Trophoblast cell (in vitro differentiated cells and primary cell): Measurements from ENCODE around the gene N4BP3.

Source experiments
- DNase-seq, 2 donors: peaks; one replicate each; pipeline ENCODE4 v3.0.0-alpha.2; 2016
- H2AFZ ChIP-seq: 2 replicates; pipeline ENCODE4 v1.6.1; 2013; ENCODE audit warnings: low read length, moderate library complexity, mild to moderate bottlenecking; ENCODE audit not compliant: insufficient read depth, poor library complexity
- H2AK5ac ChIP-seq: 2 replicates; pipeline ENCODE4 v1.6.1; 2013; ENCODE audit warnings: mild to moderate bottlenecking, low read length
- H2BK120ac ChIP-seq: 2 replicates; pipeline ENCODE4 v1.6.1; 2013; ENCODE audit warnings: low read length, mild to moderate bottlenecking, moderate library complexity; ENCODE audit not compliant: insufficient read depth, poor library complexity
- H2BK12ac ChIP-seq: 2 replicates; pipeline ENCODE4 v1.6.1; 2013; ENCODE audit warnings: mild to moderate bottlenecking, low read length, moderate library complexity
- H2BK5ac ChIP-seq: 2 replicates; pipeline ENCODE4 v1.6.1; 2013; ENCODE audit warnings: low read length, low read depth, moderate library complexity, mild to moderate bottlenecking; ENCODE audit not compliant: poor library complexity
- H3K14ac ChIP-seq: 2 replicates; pipeline ENCODE4 v1.6.1; 2013; ENCODE audit warnings: mild to moderate bottlenecking, low read length
- H3K18ac ChIP-seq: 2 replicates; pipeline ENCODE4 v1.6.1; 2013; ENCODE audit warnings: mild to moderate bottlenecking, low read length
- H3K23ac ChIP-seq: 2 replicates; pipeline ENCODE4 v1.6.1; 2013; ENCODE audit warnings: low read length
- H3K27ac ChIP-seq: 2 replicates; pipeline ENCODE4 v1.5.1; 2013; ENCODE audit warnings: low read depth, mild to moderate bottlenecking, inconsistent platforms, low read length, moderate library complexity
- H3K27me3 ChIP-seq: 2 replicates; pipeline ENCODE4 v1.6.1; 2013; ENCODE audit warnings: inconsistent platforms, mild to moderate bottlenecking, low read length, moderate library complexity; ENCODE audit not compliant: insufficient read depth
- H3K36me3 ChIP-seq, 2 experiments: 1 replicate in 1 of 2; 2 replicates in 1 of 2; pipeline ENCODE4 v1.6.1; 2013; ENCODE audit warnings: low read length in 2 of 2, mild to moderate bottlenecking in 2 of 2, moderate library complexity in 1 of 2; ENCODE audit not compliant: insufficient read depth in 2 of 2, control insufficient read depth in 1 of 2
- H3K4ac ChIP-seq: 2 replicates; pipeline ENCODE4 v1.6.1; 2013; ENCODE audit warnings: low read depth, mild to moderate bottlenecking, low read length, moderate library complexity
- H3K4me1 ChIP-seq, 2 experiments: 1 replicate in 1 of 2; 2 replicates in 1 of 2; pipeline ENCODE4 v1.6.1; 2013; ENCODE audit warnings: low read length in 2 of 2, mild to moderate bottlenecking in 2 of 2, moderate library complexity in 1 of 2; ENCODE audit not compliant: insufficient read depth in 2 of 2, control insufficient read depth in 1 of 2
- H3K4me2 ChIP-seq: 2 replicates; pipeline ENCODE4 v1.6.1; 2013; ENCODE audit warnings: inconsistent platforms, mild to moderate bottlenecking, low read length, moderate library complexity
- H3K4me3 ChIP-seq: 2 replicates; pipeline ENCODE4 v1.5.1; 2013; ENCODE audit warnings: mild to moderate bottlenecking, low read depth, low read length, inconsistent platforms
- H3K79me1 ChIP-seq: one replicate; pipeline ENCODE4 v1.6.1; 2013; ENCODE audit warnings: low read length
- H3K79me2 ChIP-seq: 2 replicates; pipeline ENCODE4 v1.6.1; 2013; ENCODE audit warnings: low read length, mild to moderate bottlenecking; ENCODE audit not compliant: control insufficient read depth, insufficient read depth, poor library complexity
- H3K9ac ChIP-seq: 2 replicates; pipeline ENCODE4 v1.6.1; 2013; ENCODE audit warnings: mild to moderate bottlenecking, low read length
- H3K9me3 ChIP-seq: 2 replicates; pipeline ENCODE4 v1.6.1; 2013; ENCODE audit warnings: low read depth, mild to moderate bottlenecking, control low read depth, inconsistent platforms, low read length; ENCODE audit not compliant: insufficient read depth
- H4K12ac ChIP-seq: 2 replicates; pipeline ENCODE4 v1.6.1; 2013; ENCODE audit warnings: low read depth, mild to moderate bottlenecking, low read length, moderate library complexity
- H4K8ac ChIP-seq: 2 replicates; pipeline ENCODE4 v1.6.1; 2013; ENCODE audit warnings: low read depth, mild to moderate bottlenecking, low read length, moderate library complexity
- H4K91ac ChIP-seq: one replicate; pipeline ENCODE4 v1.6.1; 2013; ENCODE audit warnings: low read depth, mild to moderate bottlenecking, low read length, moderate library complexity
- WGBS: extraction: QIAGEN DNeasy Blood & Tissue Kit; methylation state at CpG from one replicate; pipeline ENCODE4 v1.1.7; 2013; ENCODE audit warnings: missing lambda C conversion rate; ENCODE audit not compliant: insufficient read length, insufficient coverage; ENCODE audit errors: extremely low coverage; 5-methylcytosine and 5-hydroxymethylcytosine counted together

The N4BP3 gene

GRCh38 chr5:178081571-178082243, 31.6 kb upstream of the N4BP3 start:
- no peak overlapping the region for H3K4ac ChIP-seq
- H3K27ac ChIP-seq, result peak overlapping the region; percentile 68
- H4K8ac ChIP-seq, result no peak overlapping the region
- peaks cover 7% of the 10 kb centered on the region for H3K79me1 ChIP-seq
- no peak overlapping the region for H3K14ac ChIP-seq
- peaks cover 18 to 30% of the 10 kb centered on the region in 2 experiments for H3K4me1 ChIP-seq
- H3K23ac ChIP-seq, result no peak overlapping the region
- no peak overlapping the region for H2AK5ac ChIP-seq
- H3K4me3 ChIP-seq, result no peak overlapping the region
- no peak overlapping the region for H2AFZ ChIP-seq
- no CpG with 5 or more reads among the region's 12 CpGs for WGBS
- H2BK12ac ChIP-seq, result no peak overlapping the region
- no peaks in the 10 kb centered on the region for H3K27me3 ChIP-seq
- H3K79me2 ChIP-seq, result no peaks in the 10 kb centered on the region
- H2BK5ac ChIP-seq, result no peak overlapping the region
- peak overlapping the region; percentile 25 for H3K4me2 ChIP-seq
- DNase-seq, result peak; percentile 88 to 91
- H3K18ac ChIP-seq, result no peak overlapping the region
- no peaks in the 10 kb centered on the region for H3K9me3 ChIP-seq
- no peak overlapping the region for H2BK120ac ChIP-seq
- H3K9ac ChIP-seq, result no peak overlapping the region
- no peak overlapping the region for H4K12ac ChIP-seq
- peak overlapping the region; percentile 48 for H4K91ac ChIP-seq
- no peaks in the 10 kb centered on the region for H3K36me3 ChIP-seq

- H3K9me3 ChIP-seq, result no peaks in the 10 kb centered on the region
- WGBS, result no CpG with 5 or more reads among the region's 6 CpGs
- H2BK5ac ChIP-seq, result no peak overlapping the region
These were observed 29.4 kb upstream of the N4BP3 start for GRCh38 chr5:178083922-178084321.

GRCh38 chr5:178085316-178085715, 28.0 kb upstream of the N4BP3 start:
- Histone ChIP-seq H3K4ac (no peak overlapping the region), H3K9ac (no peak overlapping the region), H4K8ac (no peak overlapping the region), H3K9me3 (no peaks in the 10 kb centered on the region), H4K91ac (no peak overlapping the region), H3K4me3 (no peak overlapping the region), H3K79me1 (peaks cover 2% of the 10 kb centered on the region), H2BK120ac (no peak overlapping the region), H2BK5ac (no peak overlapping the region), H3K79me2 (no peaks in the 10 kb centered on the region), H3K18ac (no peak overlapping the region), H3K27me3 (no peaks in the 10 kb centered on the region), H3K23ac (no peak overlapping the region), H3K36me3 (no peaks in the 10 kb centered on the region), H2AK5ac (no peak overlapping the region), H3K4me1 (peaks cover 14 to 22% of the 10 kb centered on the region in 2 experiments), H2BK12ac (no peak overlapping the region), H2AFZ (no peak overlapping the region), H3K4me2 (no peak overlapping the region), H3K14ac (no peak overlapping the region), H3K27ac (no peak overlapping the region), H4K12ac (no peak overlapping the region)
- no CpG with 5 or more reads among the region's 6 CpGs for WGBS
- DNase-seq, result no peak

More at GRCh38 chr5:178083922-178084321, 29.4 kb upstream of the N4BP3 start:
- Histone ChIP-seq H4K91ac (no peak overlapping the region), H3K18ac (no peak overlapping the region), H3K4me2 (peak overlapping the region; percentile 12), H2BK12ac (no peak overlapping the region), H3K23ac (no peak overlapping the region), H3K27ac (no peak overlapping the region), H3K36me3 (no peaks in the 10 kb centered on the region), H2AFZ (no peak overlapping the region), H3K4me3 (no peak overlapping the region), H3K27me3 (no peaks in the 10 kb centered on the region), H3K79me1 (peaks cover 7% of the 10 kb centered on the region), H3K4me1 (peaks cover 18 to 24% of the 10 kb centered on the region in 2 experiments), H2AK5ac (no peak overlapping the region), H4K8ac (no peak overlapping the region), H3K14ac (no peak overlapping the region), H3K9ac (no peak overlapping the region), H3K4ac (no peak overlapping the region), H3K79me2 (no peaks in the 10 kb centered on the region), H4K12ac (no peak overlapping the region), H2BK120ac (no peak overlapping the region)
- peak; percentile 46 to 75 for DNase-seq

- Histone ChIP-seq H4K12ac (no peak overlapping the region), H3K4me2 (no peak overlapping the region), H3K27me3 (no peaks in the 10 kb centered on the region), H2BK5ac (no peak overlapping the region), H3K9me3 (no peaks in the 10 kb centered on the region), H3K79me1 (peaks cover 2% of the 10 kb centered on the region), H3K18ac (no peak overlapping the region), H2BK120ac (no peak overlapping the region), H3K4me1 (peaks cover 9 to 14% of the 10 kb centered on the region in 2 experiments), H4K8ac (no peak overlapping the region), H4K91ac (no peak overlapping the region), H3K4ac (no peak overlapping the region), H3K27ac (no peak overlapping the region), H2AFZ (no peak overlapping the region), H2BK12ac (no peak overlapping the region), H3K14ac (no peak overlapping the region), H3K79me2 (no peaks in the 10 kb centered on the region), H3K23ac (no peak overlapping the region), H3K36me3 (no peaks in the 10 kb centered on the region), H3K9ac (no peak overlapping the region), H3K4me3 (no peak overlapping the region), H2AK5ac (no peak overlapping the region)
- DNase-seq, result peak; percentile 84 to 90
- no CpG with 5 or more reads among the region's 25 CpGs for WGBS
These were observed 27.1 kb upstream of the N4BP3 start for GRCh38 chr5:178086266-178086665.
